GF-D8 (cell line): Measurements from ENCODE around the gene FGFR3.

Experiments
- DNase-seq: peaks from one replicate; lab custom pipeline; 2025; lab: John Stamatoyannopoulos, UW

The FGFR3 gene

GRCh38 chr4:1770791-1771231, 22.3 kb upstream of the FGFR3 start:
- DNase-seq = no peak

- DNase-seq = no peak
These were observed 21.4 kb upstream of the FGFR3 start for GRCh38 chr4:1771555-1772305.

DNA sequence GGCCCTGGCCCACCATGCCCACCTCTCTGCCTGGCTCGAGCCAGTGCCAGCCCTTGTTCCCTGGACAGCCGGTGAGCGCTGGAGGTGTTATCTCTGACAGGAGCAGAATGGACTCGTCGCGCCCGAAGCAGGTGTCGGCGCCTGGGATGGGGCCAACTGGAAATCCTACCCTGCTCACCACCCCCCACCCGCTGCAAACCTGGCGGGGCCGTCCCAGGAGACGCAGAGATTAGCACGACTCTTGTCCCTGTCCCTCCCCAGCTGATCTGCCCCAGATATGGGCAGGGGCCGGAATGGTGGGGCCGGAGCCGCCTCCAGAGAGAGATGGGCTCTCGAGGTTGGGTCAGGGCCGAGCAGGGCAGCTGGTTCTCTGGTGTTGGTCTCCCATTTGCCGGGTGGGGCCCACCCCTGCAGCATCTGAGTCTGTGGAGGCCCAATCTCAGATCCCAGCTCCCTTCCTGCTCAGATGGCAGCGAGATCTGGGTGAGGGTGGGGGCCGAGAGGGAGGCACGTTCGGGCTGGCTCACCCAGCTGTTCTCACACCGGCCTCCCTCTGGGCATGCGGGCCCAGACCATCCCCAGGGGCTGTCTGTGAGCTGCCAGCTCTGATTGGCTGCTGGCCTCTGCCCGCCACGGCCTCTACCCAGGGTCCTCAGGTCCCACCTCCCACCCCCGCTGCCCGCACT, 20.1 kb upstream of the FGFR3 start:
- no peak for DNase-seq

- no peak for DNase-seq
These were observed 19.3 kb upstream of the FGFR3 start for GRCh38 chr4:1773754-1774153.

GRCh38 chr4:1775731-1776500, 17.2 kb upstream of the FGFR3 start:
- DNase-seq = no peak

DNA sequence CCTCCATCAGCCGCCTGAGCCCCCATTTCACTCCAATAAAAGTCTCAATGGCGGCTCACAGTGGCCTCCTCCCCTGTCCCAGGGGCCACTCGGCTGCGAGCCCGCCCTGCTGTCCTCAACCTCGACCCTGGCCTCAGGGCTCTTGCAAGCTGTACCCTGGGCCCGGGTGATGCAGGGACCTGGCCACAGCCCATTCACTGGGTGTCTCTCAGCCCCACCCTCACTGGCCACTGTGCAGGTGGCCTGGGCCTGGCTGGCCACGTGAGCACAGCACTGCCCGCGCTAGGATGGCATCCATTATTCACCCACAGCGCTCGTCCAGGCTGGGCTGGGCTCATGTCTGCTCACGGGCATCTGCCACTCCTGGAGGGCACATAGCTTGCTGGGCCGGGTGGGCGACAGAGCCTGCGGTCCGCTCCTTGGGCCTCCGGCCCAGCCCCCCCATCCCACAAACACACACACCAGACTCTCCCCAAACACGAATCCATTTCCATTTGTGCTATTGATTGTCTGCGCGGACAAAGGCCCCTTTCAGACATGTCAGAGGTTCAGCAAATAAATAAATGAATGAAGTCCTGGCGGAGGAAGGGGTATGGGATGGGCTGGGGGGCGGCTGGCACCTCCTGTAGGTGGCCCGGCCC, 16.5 kb upstream of the FGFR3 start:
- DNase-seq = no peak

DNA sequence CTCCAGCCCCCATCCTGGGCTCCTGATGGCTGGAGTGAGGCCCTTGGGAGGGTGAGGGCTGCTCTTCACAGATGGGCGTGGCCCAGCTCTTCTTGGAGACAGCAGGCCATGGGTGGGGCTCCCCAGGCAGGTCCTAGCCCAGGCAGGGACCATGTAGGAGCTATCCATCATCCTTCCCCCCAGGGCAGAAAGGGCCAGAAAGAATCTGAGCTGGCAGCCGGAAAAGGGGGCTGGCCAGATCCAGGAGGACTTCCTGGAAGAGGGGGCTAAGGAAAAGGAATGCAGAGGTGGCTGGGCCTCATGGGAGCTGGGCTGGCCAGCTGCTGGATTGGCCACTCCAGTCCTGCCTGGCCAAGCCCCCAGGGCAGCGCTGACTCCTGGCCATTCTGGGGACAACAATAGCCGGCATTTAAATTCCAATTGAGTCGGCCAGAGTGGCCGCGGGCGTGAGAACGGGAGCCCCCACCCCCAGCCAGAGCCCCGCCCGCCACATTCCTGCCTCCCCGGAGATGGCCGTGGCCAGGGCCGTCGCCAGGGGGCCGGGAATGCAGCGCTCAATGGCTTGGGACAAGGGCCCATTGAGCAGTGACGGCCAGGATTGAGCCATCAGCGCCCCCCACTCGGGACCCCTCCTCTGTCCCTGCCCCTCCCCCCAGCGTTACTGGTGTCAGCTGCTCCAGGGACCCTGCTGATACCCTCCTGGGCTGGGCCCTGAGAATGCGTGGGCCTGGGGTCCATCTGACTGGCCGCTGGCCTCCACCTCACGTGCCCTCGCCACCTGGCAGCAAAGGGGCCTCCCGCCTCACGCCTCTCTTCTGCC, 15.1 kb upstream of the FGFR3 start:
- no peak for DNase-seq

- no peak for DNase-seq
These were observed 14.3 kb upstream of the FGFR3 start for GRCh38 chr4:1778642-1779392.

DNA sequence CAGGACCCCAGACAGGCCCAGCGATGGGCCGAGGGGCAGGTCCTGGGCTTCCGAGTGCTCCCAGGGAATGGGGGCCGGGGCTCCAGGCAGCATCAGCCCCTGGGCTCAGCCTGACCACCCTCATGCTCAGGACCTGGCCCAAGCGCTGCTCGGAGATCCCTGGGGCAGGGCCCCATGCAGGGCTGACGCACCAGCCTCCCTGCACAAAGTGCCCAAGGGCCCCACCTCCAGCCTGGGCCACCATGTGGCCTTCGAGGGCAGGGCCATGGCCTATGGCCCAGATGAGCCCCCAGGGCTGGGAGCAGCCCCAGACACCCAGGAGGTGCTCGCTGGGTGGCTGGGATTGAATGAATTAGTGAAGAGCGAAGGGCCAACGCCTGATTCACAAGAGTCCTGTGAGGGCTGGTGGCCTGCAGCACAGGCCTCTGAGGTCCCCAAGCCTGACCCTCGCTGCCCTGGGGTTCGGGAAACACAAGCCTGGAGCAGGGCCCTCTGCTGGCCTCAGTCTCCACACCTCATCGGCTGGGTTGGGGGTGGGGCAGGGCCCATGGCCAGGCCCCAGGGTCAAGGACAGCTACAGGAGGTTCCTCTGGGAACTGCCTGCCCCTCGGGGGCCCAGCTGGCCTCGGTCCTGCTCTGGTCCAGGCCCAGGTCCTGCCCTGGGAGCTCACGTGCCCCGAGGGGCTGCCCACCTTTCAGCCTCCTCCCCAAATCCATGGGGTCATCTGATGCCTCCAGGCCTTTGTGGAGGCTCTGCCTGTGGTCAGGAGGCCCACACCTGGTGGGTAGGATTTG, 13.3 kb upstream of the FGFR3 start:
- DNase-seq = no peak

DNA sequence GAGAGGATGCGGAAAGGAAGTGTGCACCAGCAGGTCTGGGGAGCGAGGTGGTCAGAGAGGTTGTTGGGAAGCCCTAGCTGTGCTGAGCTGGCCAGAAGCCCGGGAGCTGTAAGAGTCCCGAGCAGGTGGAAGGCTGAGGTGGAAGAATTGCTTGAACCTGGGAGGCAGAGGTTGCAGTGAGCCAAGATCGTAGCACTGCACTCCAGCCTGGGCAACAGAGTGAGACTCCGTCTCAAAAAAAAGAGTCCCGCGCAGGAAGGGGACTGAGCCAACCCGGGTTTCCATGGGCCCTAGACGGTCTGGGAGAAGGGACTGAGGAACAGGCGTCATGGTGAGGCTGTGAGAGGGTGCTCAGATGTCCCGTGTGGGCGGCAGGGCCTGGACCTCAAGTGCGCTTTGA, 12.7 kb upstream of the FGFR3 start:
- DNase-seq = no peak

GRCh38 chr4:1783015-1783414, 10.1 kb upstream of the FGFR3 start:
- no peak for DNase-seq

DNA sequence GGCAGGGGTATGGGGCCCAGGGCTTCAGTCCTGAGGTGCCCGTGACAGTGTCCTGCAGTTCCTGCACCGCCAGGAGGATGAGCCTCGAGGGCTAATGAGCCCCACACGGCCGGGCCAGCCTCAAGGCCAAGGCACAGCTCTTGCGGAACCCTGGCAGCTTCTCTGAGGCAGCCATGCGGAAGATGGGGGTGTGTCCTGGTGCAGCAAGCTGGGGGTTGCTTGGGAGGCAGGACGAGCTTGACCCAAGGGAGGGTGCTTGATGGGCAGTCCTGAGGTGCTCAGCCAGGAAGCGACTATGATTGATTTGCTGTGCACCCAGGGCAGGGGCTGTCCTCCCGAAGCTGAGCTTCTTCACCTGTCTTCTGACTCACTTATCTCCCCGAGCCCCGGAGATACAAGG, 9.1 kb upstream of the FGFR3 start:
- no peak for DNase-seq

- DNase-seq = no peak
These were observed 8.7 kb upstream of the FGFR3 start for GRCh38 chr4:1784395-1784788.

GRCh38 chr4:1784789-1785591, 8.1 kb upstream of the FGFR3 start:
- no peak for DNase-seq

- no peak for DNase-seq
These were observed 7.5 kb upstream of the FGFR3 start for GRCh38 chr4:1785592-1785991.

- no peak for DNase-seq
These were observed 6.3 kb upstream of the FGFR3 start for GRCh38 chr4:1786544-1787362.

DNA sequence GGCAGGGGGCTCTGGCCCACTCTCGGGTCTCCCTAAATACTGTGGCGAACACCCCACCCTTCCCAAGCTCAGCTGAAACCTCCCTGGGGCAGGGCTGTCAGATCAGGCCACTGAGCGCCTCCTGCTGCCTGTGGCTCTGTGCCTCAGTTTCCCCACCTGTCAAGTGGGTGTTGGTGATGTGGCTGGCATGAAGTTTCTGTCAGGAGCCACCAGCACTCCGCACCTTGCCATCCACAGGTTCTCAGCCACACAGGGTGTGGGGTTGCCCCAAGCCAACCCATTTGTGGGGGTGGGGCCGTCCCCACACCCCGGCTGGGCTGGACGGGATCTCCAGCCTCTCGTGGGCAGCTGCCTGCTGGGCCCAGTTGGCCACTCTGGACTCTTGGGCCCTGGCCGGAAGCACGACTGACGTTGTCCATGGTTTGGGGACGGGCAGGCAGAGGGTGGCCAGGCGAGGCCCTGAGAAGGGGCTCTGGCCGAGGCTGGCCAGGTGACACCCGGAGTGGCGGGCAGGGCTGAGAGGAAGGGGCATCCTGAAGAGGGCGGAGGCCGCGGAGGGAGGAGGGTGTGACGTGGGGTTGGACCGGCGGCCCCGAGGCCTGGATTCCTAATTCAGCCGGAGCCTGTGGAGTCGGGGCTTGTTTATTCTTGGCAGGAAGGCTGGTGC, 5.5 kb upstream of the FGFR3 start:
- DNase-seq = no peak
